PC-3 (cell line): ENCODE results near the gene DDX3X. TPM values are rescaled to one million over a fixed set of nuclear protein-coding genes. Genes with fewer than 3 reads are reported as not detected.

Source experiments
- ATAC-seq: fragments of 200-7000 bp; cut with Tn5 transposase; 2 replicates; pipeline ENCODE4 v1.9.1; 2020; ENCODE audit warnings: mild to moderate bottlenecking, moderate library complexity
- BruUV-seq: library from RNA; stranded (reverse); fragments of 400-500 nt; replicated peaks from 2 replicates; lab custom pipeline; 2021; lab: Mats Ljungman, UMichigan
- CTCF ChIA-PET: fragments of 300-600 bp; sonication (Branson Sonifier 250); formaldehyde crosslinking; loops from one replicate; lab custom pipeline; 2022; ENCODE audit warnings: antibody characterized with exemption; lab: Charles Lee
- POLR2A ChIA-PET: fragments of 300-600 bp; sonication (Branson Sonifier 250); formaldehyde crosslinking; loops from one replicate; lab custom pipeline; 2022; ENCODE audit warnings: antibody characterized with exemption; ENCODE audit not compliant: unreplicated experiment; lab: Charles Lee
- DNase-seq: peaks from one replicate; pipeline ENCODE4 v3.0.0-alpha.2; 2015
- H2AFZ ChIP-seq: fragments of 300-600 bp; sonication (generic); 2 replicates; pipeline ENCODE4 v1.6.0; 2016; ENCODE audit warnings: antibody characterized with exemption, low read length
- H3F3A ChIP-seq: fragments of 300-600 bp; sonication (generic); one replicate; pipeline ENCODE4 v1.6.0; 2017; ENCODE audit warnings: antibody characterized with exemption, low read length, control low read depth, mild to moderate bottlenecking; ENCODE audit not compliant: unreplicated experiment
- H3K27ac ChIP-seq: fragments of 300-600 bp; sonication (generic); 2 replicates; pipeline ENCODE4 v1.5.1; 2016; ENCODE audit warnings: mild to moderate bottlenecking, low read length
- H3K27me3 ChIP-seq: fragments of 300-600 bp; sonication (generic); 2 replicates; pipeline ENCODE4 v1.6.1; 2016; ENCODE audit warnings: low read length, mixed read lengths
- H3K36me3 ChIP-seq: fragments of 300-600 bp; sonication (generic); 2 replicates; pipeline ENCODE4 v1.6.1; 2016; ENCODE audit warnings: low read depth, mixed run types, low read length, mixed read lengths
- H3K4me1 ChIP-seq: fragments of 300-600 bp; sonication (generic); 2 replicates; pipeline ENCODE4 v1.5.1; 2016; ENCODE audit warnings: low read length; ENCODE audit not compliant: insufficient read depth
- H3K4me2 ChIP-seq: fragments of 300-600 bp; sonication (generic); 2 replicates; pipeline ENCODE4 v1.6.0; 2016; ENCODE audit warnings: low read length
- H3K4me3 ChIP-seq: fragments of 300-600 bp; sonication (generic); 2 replicates; pipeline ENCODE4 v1.5.1; 2016; ENCODE audit warnings: mild to moderate bottlenecking, low read length, mixed read lengths
- H3K79me2 ChIP-seq: fragments of 300-600 bp; sonication (generic); 2 replicates; pipeline ENCODE4 v1.6.1; 2017; ENCODE audit warnings: low read length, mixed read lengths
- H3K9ac ChIP-seq: fragments of 300-600 bp; sonication (generic); 2 replicates; pipeline ENCODE4 v1.6.0; 2016; ENCODE audit warnings: mild to moderate bottlenecking, low read length
- H3K9me2 ChIP-seq: fragments of 300-600 bp; sonication (generic); replicated peaks from 2 replicates; pipeline ENCODE4 v1.6.1; 2016; ENCODE audit warnings: mixed run types, low read length, mixed read lengths
- H3K9me3 ChIP-seq: fragments of 300-600 bp; sonication (generic); 2 replicates; pipeline ENCODE4 v1.6.1; 2016; ENCODE audit warnings: low read length, mixed read lengths
- H4K20me1 ChIP-seq: fragments of 300-600 bp; sonication (generic); 2 replicates; pipeline ENCODE4 v1.6.1; 2016; ENCODE audit warnings: low read length, mixed read lengths
- EZH2 ChIP-seq: fragments of 300-600 bp; sonication (generic); IDR thresholded peaks from one replicate; pipeline ENCODE4 v1.6.1; 2017; ENCODE audit warnings: antibody characterized with exemption, mild to moderate bottlenecking, low read length; ENCODE audit not compliant: unreplicated experiment
- EZH2phosphoT487 ChIP-seq: fragments of 300-600 bp; sonication (generic); IDR thresholded peaks from 2 replicates; pipeline ENCODE4 v1.6.1; 2018; ENCODE audit warnings: mild to moderate bottlenecking, antibody characterized with exemption, low read length, borderline replicate concordance
- intact Hi-C: fragments of 100-400 bp; cut with micrococcal nuclease; formaldehyde crosslinking; loops from 2 replicates; pipeline ENCODE4 v1.9.0; 2023
- total RNA-seq: library from RNA; depleted of rRNA; stranded (reverse); fragments of >200 nt; gene quantifications from 2 replicates; pipeline ENCODE4 v1.2.3, GENCODE V29; 2014
- TF ChIP-seq, protein P1 (sequence below): fragments of 300-600 bp; sonication (generic); conservative IDR thresholded peaks from 2 replicates; pipeline ENCODE4 v1.5.1; 2017; ENCODE audit warnings: antibody characterized with exemption, low read depth, mild to moderate bottlenecking, low read length

The DDX3X gene
- total RNA-seq, 1 experiment from 2014 or later: 185 TPM

DNA sequence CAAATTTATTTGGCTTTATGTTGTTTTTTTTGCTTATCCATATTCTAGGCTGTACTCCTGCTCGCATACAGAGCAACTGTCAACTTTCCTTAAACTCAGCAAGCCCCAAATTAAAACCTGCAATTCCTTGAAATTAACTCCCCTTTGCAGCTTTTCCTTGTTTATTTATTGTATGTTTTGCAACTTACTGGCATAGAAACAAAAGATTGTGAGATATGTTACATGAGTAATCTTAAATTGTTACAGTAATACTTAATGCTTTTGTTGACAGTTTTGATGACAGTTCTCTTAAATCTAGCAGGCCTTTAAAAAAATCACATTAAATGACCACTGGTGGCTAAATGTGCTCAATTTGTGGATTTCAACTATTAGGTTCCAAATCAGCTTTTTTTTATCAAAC is 4.5 kb downstream of the DDX3X start:
- Histone ChIP-seq H3K4me2 (peak overlapping the region; percentile 97), H3K9me3 (no peaks in the 10 kb centered on the region), H2AFZ (no peak overlapping the region), H3K9me2 (no peaks in the 10 kb centered on the region), H3K4me3 (peak overlapping the region; percentile 100; the same call in 1 of the 2 replicates), H3K4me1 (peaks cover 19% of the 10 kb centered on the region), H3K36me3 (peaks cover 64% of the 10 kb centered on the region), H3K9ac (no peak overlapping the region), H3F3A (no peaks in the 10 kb centered on the region), H3K27me3 (no peaks in the 10 kb centered on the region), H4K20me1 (peaks cover 90% of the 10 kb centered on the region), H3K27ac (no peak overlapping the region), H3K79me2 (peaks cover 96% of the 10 kb centered on the region)
- DNase-seq (peak; percentile 17), ATAC-seq (no peak)
- intact Hi-C loops: no loop called here
- ChIA-PET POLR2A (interaction anchor here (0.5 kb wide), 1 partner anchor 46 kb away, joined by 10 read pairs; no protein-coding TSS in a partner anchor), CTCF (no interaction called here)
- BruUV-seq: no TSS peak
- TF ChIP-seq EZH2phosphoT487: no peak
- TF ChIP-seq EZH2: no peak
- TF ChIP-seq, protein P1, sequence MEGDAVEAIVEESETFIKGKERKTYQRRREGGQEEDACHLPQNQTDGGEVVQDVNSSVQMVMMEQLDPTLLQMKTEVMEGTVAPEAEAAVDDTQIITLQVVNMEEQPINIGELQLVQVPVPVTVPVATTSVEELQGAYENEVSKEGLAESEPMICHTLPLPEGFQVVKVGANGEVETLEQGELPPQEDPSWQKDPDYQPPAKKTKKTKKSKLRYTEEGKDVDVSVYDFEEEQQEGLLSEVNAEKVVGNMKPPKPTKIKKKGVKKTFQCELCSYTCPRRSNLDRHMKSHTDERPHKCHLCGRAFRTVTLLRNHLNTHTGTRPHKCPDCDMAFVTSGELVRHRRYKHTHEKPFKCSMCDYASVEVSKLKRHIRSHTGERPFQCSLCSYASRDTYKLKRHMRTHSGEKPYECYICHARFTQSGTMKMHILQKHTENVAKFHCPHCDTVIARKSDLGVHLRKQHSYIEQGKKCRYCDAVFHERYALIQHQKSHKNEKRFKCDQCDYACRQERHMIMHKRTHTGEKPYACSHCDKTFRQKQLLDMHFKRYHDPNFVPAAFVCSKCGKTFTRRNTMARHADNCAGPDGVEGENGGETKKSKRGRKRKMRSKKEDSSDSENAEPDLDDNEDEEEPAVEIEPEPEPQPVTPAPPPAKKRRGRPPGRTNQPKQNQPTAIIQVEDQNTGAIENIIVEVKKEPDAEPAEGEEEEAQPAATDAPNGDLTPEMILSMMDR: no peak

DNA sequence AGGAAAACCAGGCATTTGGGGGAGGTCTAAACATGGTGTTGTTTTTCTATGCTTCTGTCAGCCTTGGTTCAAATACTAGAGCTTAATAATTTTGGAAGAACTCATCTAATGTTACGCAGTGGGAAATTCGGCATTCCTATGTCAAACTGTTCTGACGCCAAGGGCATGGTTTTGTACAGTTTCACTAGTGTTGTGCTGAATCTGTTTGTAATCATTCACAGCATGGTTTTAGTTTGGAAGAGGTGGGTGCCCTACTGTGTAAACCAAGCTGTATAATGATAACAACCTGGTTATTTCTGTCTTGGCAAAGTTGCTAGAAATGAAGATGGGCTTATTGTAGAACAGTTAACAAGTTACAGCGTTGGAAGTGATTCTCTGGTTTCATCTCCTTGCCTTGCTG is 5.2 kb downstream of the DDX3X start:
- intact Hi-C loops: no loop called here
- Histone ChIP-seq H2AFZ (no peak overlapping the region), H3K36me3 (peaks cover 71% of the 10 kb centered on the region), H4K20me1 (peaks cover 96% of the 10 kb centered on the region), H3K4me1 (peaks cover 16% of the 10 kb centered on the region), H3K9ac (no peak overlapping the region), H3K9me2 (no peaks in the 10 kb centered on the region), H3K4me2 (no peak overlapping the region), H3K27me3 (no peaks in the 10 kb centered on the region), H3F3A (no peaks in the 10 kb centered on the region), H3K79me2 (peaks cover 99% of the 10 kb centered on the region), H3K4me3 (no peak overlapping the region), H3K9me3 (no peaks in the 10 kb centered on the region), H3K27ac (no peak overlapping the region)
- BruUV-seq: no TSS peak
- POLR2A ChIA-PET: interaction anchor here (0.5 to 0.7 kb wide), 2 partner anchors 31 to 421 kb away, joined by 3 read pairs; no protein-coding TSS in a partner anchor
- CTCF ChIA-PET: no interaction called here
- ATAC-seq: no peak
- DNase-seq: no peak
- TF ChIP-seq EZH2phosphoT487: no peak
- TF ChIP-seq, protein P1: no peak
- no peak for TF ChIP-seq EZH2

DNA sequence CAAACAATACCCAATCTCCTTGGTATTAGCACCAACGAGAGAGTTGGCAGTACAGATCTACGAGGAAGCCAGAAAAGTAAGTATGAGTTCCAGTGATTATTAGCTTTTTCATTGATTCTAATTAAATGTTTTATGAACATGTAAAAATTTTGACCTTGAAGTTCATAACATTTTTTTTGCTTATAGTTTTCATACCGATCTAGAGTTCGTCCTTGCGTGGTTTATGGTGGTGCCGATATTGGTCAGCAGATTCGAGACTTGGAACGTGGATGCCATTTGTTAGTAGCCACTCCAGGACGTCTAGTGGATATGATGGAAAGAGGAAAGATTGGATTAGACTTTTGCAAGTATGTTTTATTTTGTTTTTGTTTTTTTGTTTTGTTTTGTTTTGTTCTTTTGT is 10.1 kb downstream of the DDX3X start:
- CTCF ChIA-PET: no interaction called here
- no peak for ATAC-seq
- H3K79me2 ChIP-seq: peaks cover 50% of the 10 kb centered on the region

More for the DNA sequence above, 10.1 kb downstream of the DDX3X start:
- H3K9me3 ChIP-seq: no peaks in the 10 kb centered on the region
- H3K4me2 ChIP-seq: no peak overlapping the region
- intact Hi-C loops: no loop called here
- no peak for DNase-seq
- POLR2A ChIA-PET: no interaction called here
- no TSS peak for BruUV-seq
- H3K27ac ChIP-seq: no peak overlapping the region
- no peaks in the 10 kb centered on the region for H3K4me1 ChIP-seq
- peaks cover 93% of the 10 kb centered on the region for H3K36me3 ChIP-seq
- H3K4me3 ChIP-seq: no peak overlapping the region
- no peaks in the 10 kb centered on the region for H3K9me2 ChIP-seq
- H3K27me3 ChIP-seq: no peaks in the 10 kb centered on the region
- TF ChIP-seq EZH2phosphoT487 (no peak), EZH2 (no peak)
- TF ChIP-seq, protein P1: no peak
- H3K9ac ChIP-seq: no peak overlapping the region
- peaks cover 6% of the 10 kb centered on the region for H3F3A ChIP-seq
- no peak overlapping the region for H2AFZ ChIP-seq
- H4K20me1 ChIP-seq: peaks cover 88% of the 10 kb centered on the region
